Measurements from ENCODE around the gene CEACAM4. TPM values are rescaled to one million over a fixed set of nuclear protein-coding genes. Genes with fewer than 3 reads are reported as not detected.
A peak's percentile ranks its signal among the peaks of the same experiment; 100 is the strongest.

Gene CEACAM4
- total RNA-seq, 1 donor from 2014 or later, result not detected

- Mint-ChIP-seq H3K9me3 (ENCODE audit: unreplicated experiment) (no peaks in the 10 kb centered on the region), H3K4me3 (ENCODE audit: unreplicated experiment) (no peak overlapping the region), H3K4me1 (ENCODE audit: unreplicated experiment) (peaks cover 8% of the 10 kb centered on the region), H3K27ac (ENCODE audit: unreplicated experiment) (no peak overlapping the region), H3K36me3 (ENCODE audit: low read depth, unreplicated experiment) (no peaks in the 10 kb centered on the region), H3K27me3 (ENCODE audit: unreplicated experiment) (peaks cover 6% of the 10 kb centered on the region)
- TF ChIP-seq, protein P1, sequence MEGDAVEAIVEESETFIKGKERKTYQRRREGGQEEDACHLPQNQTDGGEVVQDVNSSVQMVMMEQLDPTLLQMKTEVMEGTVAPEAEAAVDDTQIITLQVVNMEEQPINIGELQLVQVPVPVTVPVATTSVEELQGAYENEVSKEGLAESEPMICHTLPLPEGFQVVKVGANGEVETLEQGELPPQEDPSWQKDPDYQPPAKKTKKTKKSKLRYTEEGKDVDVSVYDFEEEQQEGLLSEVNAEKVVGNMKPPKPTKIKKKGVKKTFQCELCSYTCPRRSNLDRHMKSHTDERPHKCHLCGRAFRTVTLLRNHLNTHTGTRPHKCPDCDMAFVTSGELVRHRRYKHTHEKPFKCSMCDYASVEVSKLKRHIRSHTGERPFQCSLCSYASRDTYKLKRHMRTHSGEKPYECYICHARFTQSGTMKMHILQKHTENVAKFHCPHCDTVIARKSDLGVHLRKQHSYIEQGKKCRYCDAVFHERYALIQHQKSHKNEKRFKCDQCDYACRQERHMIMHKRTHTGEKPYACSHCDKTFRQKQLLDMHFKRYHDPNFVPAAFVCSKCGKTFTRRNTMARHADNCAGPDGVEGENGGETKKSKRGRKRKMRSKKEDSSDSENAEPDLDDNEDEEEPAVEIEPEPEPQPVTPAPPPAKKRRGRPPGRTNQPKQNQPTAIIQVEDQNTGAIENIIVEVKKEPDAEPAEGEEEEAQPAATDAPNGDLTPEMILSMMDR (IDR thresholded peaks at IDR 0.05; ENCODE audit: unreplicated experiment), result peak; percentile 65
- DNase-seq (ENCODE audit: low spot score), result peak; percentile 70
These were observed 31.5 kb downstream of the CEACAM4 start for GRCh38 chr19:41595258-41595889.

DNA sequence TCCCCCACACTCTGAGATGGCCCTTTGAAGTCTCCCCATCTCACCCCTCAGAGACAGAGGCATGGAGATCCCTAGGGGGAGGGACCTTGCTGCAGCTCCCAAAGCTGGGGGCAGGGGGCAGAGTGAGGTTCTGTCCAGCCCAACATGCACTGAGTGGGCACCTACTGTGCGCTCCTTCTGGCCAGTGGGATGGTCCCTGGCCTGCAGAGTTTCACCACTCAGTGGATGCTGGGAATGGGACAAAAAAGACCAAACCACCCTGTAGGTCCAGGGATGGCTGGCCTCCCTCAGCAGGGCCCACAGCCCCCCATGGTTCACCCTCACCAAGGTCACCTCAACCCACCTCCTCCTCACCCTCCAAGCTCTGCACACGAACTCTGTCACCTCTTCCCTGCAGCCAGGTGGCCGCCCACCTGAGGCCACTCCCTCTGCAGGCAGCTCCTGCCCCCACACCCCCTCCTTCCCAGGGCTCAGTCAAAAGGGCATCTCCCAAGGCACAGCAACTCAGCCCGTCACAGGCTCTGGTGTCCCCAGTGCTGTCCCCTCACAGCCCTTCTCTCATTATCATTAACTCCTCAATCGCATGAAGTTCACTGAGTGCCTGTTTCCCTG, 34.8 kb downstream of the CEACAM4 start:
- H3K36me3 Mint-ChIP-seq (ENCODE audit: low read depth, unreplicated experiment), result peaks cover 18% of the 10 kb centered on the region
- H3K9me3 Mint-ChIP-seq (ENCODE audit: unreplicated experiment), result no peaks in the 10 kb centered on the region
- TF ChIP-seq, protein P1 (IDR thresholded peaks at IDR 0.05; ENCODE audit: unreplicated experiment), result no peak
- no peak for DNase-seq (ENCODE audit: low spot score)
- H3K27ac Mint-ChIP-seq (ENCODE audit: unreplicated experiment), result no peak overlapping the region
- H3K4me1 Mint-ChIP-seq (ENCODE audit: unreplicated experiment), result no peaks in the 10 kb centered on the region
- no peak overlapping the region for H3K4me3 Mint-ChIP-seq (ENCODE audit: unreplicated experiment)
- H3K27me3 Mint-ChIP-seq (ENCODE audit: unreplicated experiment), result peaks cover 6% of the 10 kb centered on the region

DNA sequence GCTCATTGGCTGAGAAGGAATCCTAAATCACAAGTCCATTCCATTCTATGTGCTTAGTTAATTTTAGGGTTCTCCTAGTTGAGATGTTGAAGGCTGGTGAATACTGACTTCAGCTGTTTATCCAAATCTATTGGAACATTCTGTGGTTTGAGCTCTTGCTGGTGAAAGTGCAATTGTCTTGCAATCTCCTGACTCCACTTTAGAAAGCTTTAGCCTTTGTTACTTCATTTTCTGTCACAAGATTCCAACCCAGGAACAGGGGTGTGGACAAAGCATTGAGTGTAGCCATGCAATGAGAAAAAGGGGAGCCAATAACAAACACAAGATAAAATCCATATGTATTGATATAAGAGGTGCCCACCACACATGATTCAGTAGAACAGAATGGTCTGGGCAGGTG, 35.9 kb downstream of the CEACAM4 start:
- Mint-ChIP-seq H3K9me3 (ENCODE audit: unreplicated experiment) (no peaks in the 10 kb centered on the region), H3K4me1 (ENCODE audit: unreplicated experiment) (no peaks in the 10 kb centered on the region), H3K27me3 (ENCODE audit: unreplicated experiment) (peaks cover 6% of the 10 kb centered on the region), H3K36me3 (ENCODE audit: low read depth, unreplicated experiment) (peaks cover 28% of the 10 kb centered on the region), H3K4me3 (ENCODE audit: unreplicated experiment) (no peak overlapping the region), H3K27ac (ENCODE audit: unreplicated experiment) (no peak overlapping the region)
- TF ChIP-seq, protein P1 (IDR thresholded peaks at IDR 0.05; ENCODE audit: unreplicated experiment), result no peak
- DNase-seq (ENCODE audit: low spot score), result no peak

- Mint-ChIP-seq H3K9me3 (ENCODE audit: unreplicated experiment) (no peaks in the 10 kb centered on the region), H3K4me1 (ENCODE audit: unreplicated experiment) (no peaks in the 10 kb centered on the region), H3K27ac (ENCODE audit: unreplicated experiment) (no peak overlapping the region), H3K4me3 (ENCODE audit: unreplicated experiment) (peak overlapping the region; percentile 42), H3K27me3 (ENCODE audit: unreplicated experiment) (peaks cover 10% of the 10 kb centered on the region), H3K36me3 (ENCODE audit: low read depth, unreplicated experiment) (peaks cover 42% of the 10 kb centered on the region)
- TF ChIP-seq, protein P1 (IDR thresholded peaks at IDR 0.05; ENCODE audit: unreplicated experiment), result no peak
- DNase-seq (ENCODE audit: low spot score), result no peak
These were observed 37.5 kb downstream of the CEACAM4 start for GRCh38 chr19:41589371-41589770.

DNA sequence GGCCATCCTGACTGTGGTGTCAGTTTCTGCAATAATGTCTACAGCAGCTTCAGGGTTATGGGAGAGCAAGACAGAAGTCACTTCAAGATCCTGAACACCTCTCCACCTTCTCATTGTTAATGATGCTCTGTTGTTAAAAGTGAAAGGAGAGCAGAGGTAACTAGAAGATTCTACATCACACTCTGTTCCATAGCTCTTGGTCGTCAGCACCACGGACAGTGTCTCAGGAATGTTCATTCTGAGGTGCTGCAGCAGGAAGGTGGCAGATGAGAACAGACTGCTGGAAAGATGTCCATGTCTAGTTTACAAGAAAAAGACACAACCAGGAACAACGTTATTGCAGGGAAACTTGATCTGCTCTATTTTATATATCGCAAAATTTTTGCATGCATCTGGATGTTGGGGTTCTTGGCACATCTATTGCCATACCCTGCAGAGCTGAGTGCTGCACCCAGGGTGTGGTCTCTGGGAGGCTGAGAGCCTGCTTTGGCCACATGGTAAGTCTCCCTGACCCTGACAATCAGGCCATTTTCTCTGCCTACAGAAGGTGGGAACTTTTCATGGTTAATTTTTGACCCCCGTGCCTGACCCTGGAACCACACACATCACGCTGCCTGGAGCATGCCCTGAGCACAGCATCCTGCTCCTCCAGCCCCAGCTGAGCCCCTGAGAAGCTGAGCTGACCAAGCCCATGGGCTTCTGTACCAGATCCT, 38.2 kb downstream of the CEACAM4 start:
- H3K27ac Mint-ChIP-seq (ENCODE audit: unreplicated experiment), result no peak overlapping the region
- TF ChIP-seq, protein P1 (IDR thresholded peaks at IDR 0.05; ENCODE audit: unreplicated experiment), result no peak
- H3K4me1 Mint-ChIP-seq (ENCODE audit: unreplicated experiment), result no peaks in the 10 kb centered on the region
- peaks cover 13% of the 10 kb centered on the region for H3K27me3 Mint-ChIP-seq (ENCODE audit: unreplicated experiment)
- H3K9me3 Mint-ChIP-seq (ENCODE audit: unreplicated experiment), result peaks cover 2% of the 10 kb centered on the region
- peaks cover 49% of the 10 kb centered on the region for H3K36me3 Mint-ChIP-seq (ENCODE audit: low read depth, unreplicated experiment)
- peak overlapping the region; percentile 42 for H3K4me3 Mint-ChIP-seq (ENCODE audit: unreplicated experiment)
- DNase-seq (ENCODE audit: low spot score), result peak; percentile 42

All from endothelial cell (in vitro differentiated cells).